ENCODE measurements around the gene COPS8. TPM values are rescaled to one million over a fixed set of nuclear protein-coding genes. Genes with fewer than 3 reads are reported as not detected.

Gene COPS8
- total and polyA plus RNA-seq, 2 donors (not counting 3 experiments of a cell fraction or from before 2014, with no cell fraction given), result 73.6 to 80.7 TPM

- no peak overlapping the region for H3K27ac ChIP-seq (ENCODE audit: insufficient read depth, low read depth, low read length)
- no TSS peak for BruUV-seq (replicated peaks)
- dilution Hi-C loops (cut with MboI; ENCODE audit: extremely low pct_ligation_motif_present, low sequenced_read_pairs), result no loop called here
Measured at GRCh38 chr2:237122214-237122666, 36.6 kb downstream of the COPS8 start.

DNA sequence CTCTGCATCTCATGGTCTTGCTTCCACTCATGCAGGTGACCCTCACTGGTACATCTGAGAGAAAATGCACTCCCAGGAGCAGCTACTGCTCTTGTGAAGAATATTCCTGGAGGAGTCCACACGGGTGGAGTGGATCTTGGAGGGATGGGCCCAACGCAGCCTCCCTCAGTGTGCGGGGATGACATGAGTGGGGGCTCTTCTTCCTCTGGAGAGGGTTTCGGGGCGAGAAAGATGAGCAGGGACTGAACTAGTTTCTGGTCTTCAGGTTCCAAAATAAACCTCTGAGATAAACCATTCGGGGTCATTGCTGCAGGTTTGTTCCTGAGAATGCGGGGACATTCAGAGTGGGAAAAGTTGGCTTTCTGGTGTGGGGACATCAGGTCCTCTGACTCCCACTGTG is 39.1 kb downstream of the COPS8 start:
- no peaks in the 10 kb centered on the region for H3K9me1 ChIP-seq (replicated peaks; ENCODE audit: control insufficient read depth, extremely low read depth, insufficient read depth, low read length)
- peaks cover 11% of the 10 kb centered on the region for H3K4me1 ChIP-seq (ENCODE audit: control insufficient read depth, extremely low read depth, insufficient read depth, low read length)
- no peak overlapping the region for H3K4me2 ChIP-seq (ENCODE audit: insufficient read depth, low read length)
- FAIRE-seq, result no peak
- TF ChIP-seq JUN (IDR thresholded peaks at IDR 0.05; ENCODE audit: borderline replicate concordance, insufficient read depth, insufficient read length, low read depth) (no peak), FOS (IDR thresholded peaks at IDR 0.05; ENCODE audit: borderline replicate concordance, insufficient read depth, low read length) (no peak), MAX (IDR thresholded peaks at IDR 0.05; ENCODE audit: insufficient read depth, insufficient read length) (no peak), MYC (IDR thresholded peaks at IDR 0.05; ENCODE audit: low read depth, low read length) (no peak), GATA2 (IDR thresholded peaks at IDR 0.05; ENCODE audit: insufficient read depth, insufficient read length, low read depth, low read length) (no peak)
- TF ChIP-seq, protein P1, sequence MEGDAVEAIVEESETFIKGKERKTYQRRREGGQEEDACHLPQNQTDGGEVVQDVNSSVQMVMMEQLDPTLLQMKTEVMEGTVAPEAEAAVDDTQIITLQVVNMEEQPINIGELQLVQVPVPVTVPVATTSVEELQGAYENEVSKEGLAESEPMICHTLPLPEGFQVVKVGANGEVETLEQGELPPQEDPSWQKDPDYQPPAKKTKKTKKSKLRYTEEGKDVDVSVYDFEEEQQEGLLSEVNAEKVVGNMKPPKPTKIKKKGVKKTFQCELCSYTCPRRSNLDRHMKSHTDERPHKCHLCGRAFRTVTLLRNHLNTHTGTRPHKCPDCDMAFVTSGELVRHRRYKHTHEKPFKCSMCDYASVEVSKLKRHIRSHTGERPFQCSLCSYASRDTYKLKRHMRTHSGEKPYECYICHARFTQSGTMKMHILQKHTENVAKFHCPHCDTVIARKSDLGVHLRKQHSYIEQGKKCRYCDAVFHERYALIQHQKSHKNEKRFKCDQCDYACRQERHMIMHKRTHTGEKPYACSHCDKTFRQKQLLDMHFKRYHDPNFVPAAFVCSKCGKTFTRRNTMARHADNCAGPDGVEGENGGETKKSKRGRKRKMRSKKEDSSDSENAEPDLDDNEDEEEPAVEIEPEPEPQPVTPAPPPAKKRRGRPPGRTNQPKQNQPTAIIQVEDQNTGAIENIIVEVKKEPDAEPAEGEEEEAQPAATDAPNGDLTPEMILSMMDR (IDR thresholded peaks at IDR 0.05; ENCODE audit: extremely low read depth in 1 of 2, insufficient read depth in 1 of 2, low read depth in 1 of 2, low read length in 2 of 2), result no peak
- no peaks in the 10 kb centered on the region for H3K36me3 ChIP-seq (ENCODE audit: control insufficient read depth in 2 of 2, extremely low read depth in 1 of 2, insufficient read depth in 2 of 2, low read length in 2 of 2)
- DNase-seq (ENCODE audit: low read depth, low spot score), result no peak
- ChIA-PET CTCF (interaction anchor here (0.7 to 1.2 kb wide), 5 partner anchors 16 to 447 kb away, joined by 3 to 4 read pairs (median 3); no protein-coding TSS in a partner anchor), POLR2A (no interaction called here)
- no peaks in the 10 kb centered on the region for H3K27me3 ChIP-seq (ENCODE audit: control insufficient read depth in 2 of 2, insufficient read depth in 2 of 2, low read length in 2 of 2)
- no peaks in the 10 kb centered on the region for H3K79me2 ChIP-seq (ENCODE audit: control insufficient read depth, insufficient read depth, low read length)
- dilution Hi-C loops (cut with MboI; ENCODE audit: extremely low pct_ligation_motif_present, low sequenced_read_pairs), result no loop called here
- no peak overlapping the region for H2AFZ ChIP-seq (ENCODE audit: low read depth, low read length)
- H3K9me3 ChIP-seq (replicated peaks; ENCODE audit: control insufficient read depth, insufficient read depth, low read length), result no peaks in the 10 kb centered on the region
- BruUV-seq (replicated peaks), result no TSS peak
- H3K9ac ChIP-seq (replicated peaks; ENCODE audit: extremely low read depth, insufficient read depth, low read length), result no peak overlapping the region
- H3K4me3 ChIP-seq (replicated peaks in 1 of 3; ENCODE audit: insufficient read depth in 1 of 3, low read depth in 1 of 3, low read length in 3 of 3), result no peak overlapping the region
- intact Hi-C loops (cut with micrococcal nuclease), result no loop called here
- H3K27ac ChIP-seq (ENCODE audit: insufficient read depth, low read depth, low read length), result no peak overlapping the region
- H4K20me1 ChIP-seq (replicated peaks; ENCODE audit: control insufficient read depth, extremely low read depth, insufficient read depth, low read length), result no peaks in the 10 kb centered on the region

More at GRCh38 chr2:237122214-237122666, 36.6 kb downstream of the COPS8 start:
- H3K27me3 ChIP-seq (ENCODE audit: control insufficient read depth in 2 of 2, insufficient read depth in 2 of 2, low read length in 2 of 2), result no peaks in the 10 kb centered on the region
- no peak overlapping the region for H3K4me2 ChIP-seq (ENCODE audit: insufficient read depth, low read length)
- DNase-seq (ENCODE audit: low read depth, low spot score) (peak; percentile 64), FAIRE-seq (peak; percentile 75)
- no peaks in the 10 kb centered on the region for H3K79me2 ChIP-seq (ENCODE audit: control insufficient read depth, insufficient read depth, low read length)
- ChIA-PET POLR2A (no interaction called here), CTCF (interaction anchor here (0.5 to 3.9 kb wide), 28 partner anchors 11 to 623 kb away, joined by 3 to 45 read pairs (median 4); partner anchors contain the start of gene COPS8)
- no peaks in the 10 kb centered on the region for H3K9me1 ChIP-seq (replicated peaks; ENCODE audit: control insufficient read depth, extremely low read depth, insufficient read depth, low read length)
- intact Hi-C loops (cut with micrococcal nuclease), result loop anchor here (1.0 to 2.0 kb wide), 5 partner anchors 10 to 450 kb away; no protein-coding TSS in a partner anchor
- peaks cover 3% of the 10 kb centered on the region for H3K4me1 ChIP-seq (ENCODE audit: control insufficient read depth, extremely low read depth, insufficient read depth, low read length)
- no peaks in the 10 kb centered on the region for H4K20me1 ChIP-seq (replicated peaks; ENCODE audit: control insufficient read depth, extremely low read depth, insufficient read depth, low read length)
- no peak overlapping the region for H3K4me3 ChIP-seq (replicated peaks in 1 of 3; ENCODE audit: insufficient read depth in 1 of 3, low read depth in 1 of 3, low read length in 3 of 3)
- peak overlapping the region; percentile 30 for H2AFZ ChIP-seq (ENCODE audit: low read depth, low read length)
- no peaks in the 10 kb centered on the region for H3K9me3 ChIP-seq (replicated peaks; ENCODE audit: control insufficient read depth, insufficient read depth, low read length)
- no peaks in the 10 kb centered on the region for H3K36me3 ChIP-seq (ENCODE audit: control insufficient read depth in 2 of 2, extremely low read depth in 1 of 2, insufficient read depth in 2 of 2, low read length in 2 of 2)
- TF ChIP-seq GATA2 (IDR thresholded peaks at IDR 0.05; ENCODE audit: insufficient read depth, insufficient read length, low read depth, low read length), result no peak
- TF ChIP-seq, protein P1 (IDR thresholded peaks at IDR 0.05; ENCODE audit: extremely low read depth in 1 of 2, insufficient read depth in 1 of 2, low read depth in 1 of 2, low read length in 2 of 2), result peak; percentile 64 to 73
- no peak overlapping the region for H3K9ac ChIP-seq (replicated peaks; ENCODE audit: extremely low read depth, insufficient read depth, low read length)
